Central memory CD4-positive, alpha-beta T cell (primary cell): ENCODE results near the gene LIG3.
"Not testable (repeated sequence)": the region's sequence is repeated elsewhere in the genome, so short reads cannot be mapped to it uniquely, and the experiment has no call there.

Experiments used
- DNase-seq: peaks from one replicate; pipeline ENCODE4 v3.0.0; 2022

LIG3 gene

GRCh38 chr17:35000965-35001364 is 20.7 kb downstream of the LIG3 start:
- DNase-seq = not testable (repeated sequence)

- no peak for DNase-seq
Observed at GRCh38 chr17:35001549-35001948, 21.2 kb downstream of the LIG3 start.

GRCh38 chr17:35002876-35003551 is 22.7 kb downstream of the LIG3 start:
- no peak for DNase-seq

- DNase-seq = no peak
Observed at GRCh38 chr17:35003778-35004177, 23.5 kb downstream of the LIG3 start.

GRCh38 chr17:35006345-35006744 is 26.0 kb downstream of the LIG3 start:
- no peak for DNase-seq

GRCh38 chr17:35006961-35007360 is 26.6 kb downstream of the LIG3 start:
- DNase-seq = no peak

- DNase-seq = no peak
Observed at GRCh38 chr17:35010093-35010492, 29.8 kb downstream of the LIG3 start.

GRCh38 chr17:35011671-35012216 is 31.4 kb downstream of the LIG3 start:
- no peak for DNase-seq

- no peak for DNase-seq
Observed at GRCh38 chr17:35016369-35016768, 36.1 kb downstream of the LIG3 start.

GRCh38 chr17:35017021-35017420 is 36.7 kb downstream of the LIG3 start:
- DNase-seq = no peak

- DNase-seq = no peak
Observed at GRCh38 chr17:35018814-35019213, 38.5 kb downstream of the LIG3 start.

- DNase-seq = no peak
Observed at GRCh38 chr17:35019386-35020179, 39.3 kb downstream of the LIG3 start.

- no peak for DNase-seq
Observed at GRCh38 chr17:35021520-35022380, 41.4 kb downstream of the LIG3 start.

- DNase-seq = peak; percentile 55
Observed at GRCh38 chr17:35022536-35023063, 42.3 kb downstream of the LIG3 start.

- no peak for DNase-seq
Observed at GRCh38 chr17:35023538-35023937, 43.2 kb downstream of the LIG3 start.

- DNase-seq = no peak
Observed at GRCh38 chr17:35025541-35025940, 45.2 kb downstream of the LIG3 start.

GRCh38 chr17:35028097-35028496 is 47.8 kb downstream of the LIG3 start:
- not testable (repeated sequence) for DNase-seq

- no peak for DNase-seq
Observed at GRCh38 chr17:35028531-35029262, 48.4 kb downstream of the LIG3 start.

- DNase-seq = no peak
Observed at GRCh38 chr17:35030780-35031179, 50.5 kb downstream of the LIG3 start.

GRCh38 chr17:35038453-35038852 is 58.1 kb downstream of the LIG3 start:
- no peak for DNase-seq

GRCh38 chr17:35041390-35041789 is 61.1 kb downstream of the LIG3 start:
- no peak for DNase-seq

- DNase-seq = no peak
Observed at GRCh38 chr17:35044181-35044580, 63.9 kb downstream of the LIG3 start.
